Fibroblast of skin of abdomen (primary cell): ENCODE measurements around the gene ZSWIM6.
A peak's percentile ranks its signal among the peaks of the same experiment; 100 is the strongest.

Experiments used
- DNase-seq: peaks from one replicate; pipeline ENCODE4 v3.0.0-alpha.2; 2013

Gene ZSWIM6

DNA sequence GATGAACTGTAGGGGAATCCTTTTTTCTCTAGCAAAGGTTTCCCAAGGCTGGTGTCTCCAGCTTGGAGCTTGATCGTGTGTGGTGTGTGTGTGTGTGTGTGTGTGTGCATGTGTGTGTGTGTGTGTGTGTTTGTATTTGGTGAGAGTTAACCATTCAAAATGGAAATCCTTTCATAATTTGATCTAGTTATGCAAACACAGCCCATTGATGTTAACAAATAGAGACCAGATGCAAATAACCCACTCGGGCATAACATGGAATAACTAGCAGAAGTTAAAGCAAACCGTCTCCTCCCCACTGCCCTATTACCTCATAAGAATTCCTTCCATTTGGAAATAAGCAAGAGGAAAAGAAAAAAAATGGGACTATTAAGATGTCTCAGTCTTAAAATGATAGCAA is 24.9 kb upstream of the ZSWIM6 start:
- DNase-seq = no peak

DNA sequence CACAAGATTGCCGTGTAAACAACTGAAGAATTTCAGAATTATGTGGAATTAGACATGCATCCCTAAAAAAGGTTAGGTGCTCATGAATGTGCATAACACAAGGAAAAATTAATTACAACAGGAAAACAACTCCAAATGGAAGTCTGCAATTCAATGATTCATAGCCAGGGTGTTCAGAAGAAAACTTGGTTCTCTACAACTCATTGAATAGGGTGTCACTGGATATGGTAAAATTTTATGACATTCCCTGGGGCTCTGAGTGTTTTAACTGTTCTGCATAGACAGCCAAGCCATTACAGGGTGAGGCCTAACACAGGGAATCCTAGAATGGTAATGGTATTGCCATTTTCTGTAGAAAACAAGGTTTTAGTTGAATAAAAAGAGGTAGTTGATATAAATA is 24.4 kb upstream of the ZSWIM6 start:
- no peak for DNase-seq

DNA sequence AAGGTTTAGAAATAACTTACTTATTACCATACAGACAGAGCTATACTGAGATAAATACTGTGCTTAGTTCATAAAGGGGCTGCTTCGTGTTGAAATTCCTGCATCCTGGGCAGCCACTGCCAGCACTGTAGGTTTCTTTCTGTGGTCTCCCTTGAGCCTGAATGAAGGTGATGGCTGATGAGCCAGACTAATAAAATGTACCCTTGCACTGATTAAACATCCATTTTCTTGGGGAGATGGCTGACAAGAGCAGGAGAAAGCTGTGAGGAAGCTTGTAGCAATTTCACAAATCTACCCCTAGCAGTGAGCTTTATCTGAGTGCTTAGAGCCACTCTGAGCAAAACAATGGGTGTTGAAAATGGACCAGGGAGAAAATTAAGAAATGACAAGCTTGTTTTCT is 23.3 kb upstream of the ZSWIM6 start:
- peak; percentile 56 for DNase-seq

GRCh38 chr5:61309115-61309514 is 22.9 kb upstream of the ZSWIM6 start:
- no peak for DNase-seq

DNA sequence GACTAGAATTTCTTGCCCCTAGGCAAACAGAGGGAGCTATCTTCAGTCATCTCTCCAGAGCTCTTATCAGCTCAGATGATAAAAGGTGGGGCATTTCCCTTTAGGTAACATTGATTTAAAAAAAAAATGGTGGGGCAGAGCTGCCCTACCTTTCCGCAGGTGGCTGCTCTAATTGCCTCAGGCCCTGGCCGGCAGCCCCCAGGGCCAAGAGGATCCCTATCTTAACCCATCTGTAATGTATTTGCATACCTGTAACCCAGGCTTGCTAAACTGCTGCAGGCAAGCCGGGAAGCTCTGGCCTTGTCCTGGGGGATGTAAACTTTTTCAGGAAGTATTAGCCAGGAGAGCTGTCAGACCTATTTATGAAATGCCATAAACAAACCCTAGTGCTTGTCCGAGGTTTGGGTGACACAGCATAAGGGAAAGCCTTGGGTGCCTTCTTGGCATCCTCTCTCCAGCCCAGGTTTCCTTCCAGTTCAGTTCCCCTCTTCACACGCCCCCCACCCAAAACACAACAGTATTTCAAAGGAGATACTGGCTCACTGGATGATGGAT is 20.9 kb upstream of the ZSWIM6 start:
- DNase-seq = no peak

DNA sequence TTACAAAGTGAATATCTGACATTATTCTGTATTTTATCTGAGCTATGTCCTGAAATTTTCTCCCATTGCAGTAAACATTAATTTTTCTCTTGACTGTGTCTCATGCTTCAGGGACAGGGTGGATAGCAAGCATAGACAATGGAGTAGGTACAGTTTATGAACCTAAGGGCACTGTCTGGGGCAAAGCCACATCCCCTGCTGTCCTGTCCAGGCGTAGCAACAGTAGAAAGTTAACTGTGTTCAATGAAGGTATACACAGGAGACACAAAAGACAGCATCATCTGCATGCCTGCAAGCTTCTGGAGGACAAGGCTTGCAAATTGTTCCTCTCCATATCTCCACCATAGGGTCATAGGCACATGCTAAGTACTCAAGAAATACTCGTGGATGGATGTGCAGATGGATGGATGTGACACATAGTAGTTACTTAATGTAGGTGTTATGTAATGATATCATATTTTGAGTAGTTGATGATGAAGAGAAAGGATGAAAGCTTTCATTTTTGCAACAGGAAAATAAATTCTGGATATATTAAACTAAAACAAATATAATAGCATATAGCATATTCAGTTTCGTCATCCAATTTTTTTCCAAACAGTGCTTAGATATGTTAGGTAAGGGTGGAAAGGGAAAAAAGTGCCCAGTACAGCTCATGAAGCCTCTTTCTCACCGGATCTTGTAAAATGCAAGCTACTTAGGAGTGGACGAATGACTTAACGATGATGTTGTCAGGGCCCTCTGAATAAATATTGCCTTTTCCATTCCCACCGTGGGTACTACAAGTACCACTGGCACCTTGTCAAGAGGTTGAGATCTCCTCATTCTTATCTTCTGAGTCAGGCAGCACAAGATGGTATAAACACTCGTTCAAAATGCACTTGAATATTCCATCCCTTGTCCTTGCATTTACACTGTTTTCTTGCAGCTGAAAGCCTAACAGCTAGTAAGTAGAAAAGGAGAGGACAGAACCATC is 19.9 kb upstream of the ZSWIM6 start:
- DNase-seq = peak; percentile 55

GRCh38 chr5:61313960-61314681 is 17.9 kb upstream of the ZSWIM6 start:
- DNase-seq = peak; percentile 89

- no peak for DNase-seq
These were observed 13.7 kb upstream of the ZSWIM6 start for GRCh38 chr5:61318376-61318775.

GRCh38 chr5:61319388-61320146 is 12.5 kb upstream of the ZSWIM6 start:
- no peak for DNase-seq

- DNase-seq = no peak
These were observed 11.2 kb upstream of the ZSWIM6 start for GRCh38 chr5:61320860-61321259.

GRCh38 chr5:61321669-61322068 is 10.4 kb upstream of the ZSWIM6 start:
- DNase-seq = no peak

DNA sequence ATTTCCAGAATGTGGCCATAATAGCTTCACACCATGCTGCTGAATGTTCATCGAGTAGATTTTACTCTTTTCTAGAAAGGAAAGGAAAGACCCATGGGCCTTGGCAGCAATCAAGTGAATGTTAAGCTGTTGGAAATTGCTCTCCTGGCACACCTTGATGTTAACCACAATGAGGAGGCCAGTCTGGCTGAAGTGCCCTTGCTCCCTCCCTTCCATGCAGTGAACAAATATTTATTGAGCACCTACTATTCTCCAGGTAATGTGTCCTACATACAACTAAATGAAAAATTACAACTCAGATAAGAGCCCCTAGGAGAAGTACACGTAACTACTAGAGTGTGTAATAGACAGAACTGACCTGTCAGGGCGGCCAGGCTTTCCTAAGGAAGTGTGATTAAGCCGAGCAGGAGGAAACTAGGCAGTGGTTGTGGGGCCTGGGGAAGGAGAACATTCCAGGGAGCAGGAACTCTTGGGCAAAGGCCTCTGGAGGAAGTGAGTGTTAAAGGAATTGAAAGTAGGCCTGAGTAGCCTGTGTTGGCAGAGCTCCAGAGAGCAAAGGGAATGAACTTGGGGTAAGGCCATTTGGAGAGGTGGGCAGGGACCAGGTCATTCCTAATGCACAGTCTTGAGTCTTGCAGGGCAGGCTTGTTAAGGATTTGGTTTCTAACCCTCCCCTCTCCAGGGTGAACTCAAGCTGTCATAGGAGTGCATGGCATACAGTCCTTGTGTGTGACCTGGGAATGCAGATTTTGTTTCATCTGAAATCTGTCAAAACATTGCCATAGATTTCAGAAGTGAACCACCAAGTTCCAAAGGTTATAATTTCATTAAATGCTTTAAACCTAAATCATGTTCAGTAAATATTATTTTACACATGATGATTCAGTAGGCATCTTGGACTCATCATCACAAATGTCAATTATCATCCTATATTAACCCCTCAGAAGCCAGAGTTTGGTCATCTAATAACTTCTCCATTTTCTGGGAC is 9.0 kb upstream of the ZSWIM6 start:
- DNase-seq = peak; percentile 54

GRCh38 chr5:61327760-61328753 is 4.0 kb upstream of the ZSWIM6 start:
- peak; percentile 83 for DNase-seq

DNA sequence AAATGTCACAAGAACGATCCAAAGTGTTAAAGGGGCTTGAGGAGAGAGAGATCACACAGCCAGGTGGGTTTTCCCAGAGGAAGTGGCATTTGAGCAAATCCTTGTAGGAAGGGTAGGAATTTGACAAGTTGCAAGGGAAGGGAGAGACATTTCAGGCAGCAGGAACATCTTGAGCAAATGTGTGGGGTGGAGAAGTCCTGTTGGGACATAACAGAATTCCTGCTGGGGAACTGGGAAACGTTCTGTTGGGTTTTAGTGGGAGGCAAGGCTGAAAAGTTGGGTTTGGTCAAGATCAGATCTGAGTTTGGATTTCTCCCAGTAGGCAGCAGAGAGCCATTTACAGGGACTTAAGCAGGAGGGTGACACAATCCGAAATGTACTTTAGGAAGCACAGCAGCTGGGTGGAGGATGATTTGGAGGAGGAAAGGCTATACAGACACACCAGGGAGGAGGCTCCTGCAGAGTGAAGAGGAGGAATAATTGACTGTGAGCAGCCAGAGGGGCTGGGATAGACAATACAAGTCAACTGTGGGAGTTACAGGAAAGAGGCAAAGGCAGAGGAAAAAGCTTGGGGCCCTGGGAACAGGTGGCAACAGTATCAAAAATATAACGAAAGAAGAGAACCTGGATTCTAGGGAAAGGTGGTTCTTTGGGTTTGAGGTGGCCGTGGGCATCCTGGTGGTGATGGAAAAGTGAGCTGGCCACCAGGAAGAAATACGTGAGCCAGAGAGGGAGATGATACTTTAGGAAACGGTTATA is 3.1 kb upstream of the ZSWIM6 start:
- no peak for DNase-seq

- no peak for DNase-seq
These were observed 2.4 kb upstream of the ZSWIM6 start for GRCh38 chr5:61329550-61330128.

GRCh38 chr5:61330341-61330844 is 1.7 kb upstream of the ZSWIM6 start:
- DNase-seq = peak; percentile 54

DNA sequence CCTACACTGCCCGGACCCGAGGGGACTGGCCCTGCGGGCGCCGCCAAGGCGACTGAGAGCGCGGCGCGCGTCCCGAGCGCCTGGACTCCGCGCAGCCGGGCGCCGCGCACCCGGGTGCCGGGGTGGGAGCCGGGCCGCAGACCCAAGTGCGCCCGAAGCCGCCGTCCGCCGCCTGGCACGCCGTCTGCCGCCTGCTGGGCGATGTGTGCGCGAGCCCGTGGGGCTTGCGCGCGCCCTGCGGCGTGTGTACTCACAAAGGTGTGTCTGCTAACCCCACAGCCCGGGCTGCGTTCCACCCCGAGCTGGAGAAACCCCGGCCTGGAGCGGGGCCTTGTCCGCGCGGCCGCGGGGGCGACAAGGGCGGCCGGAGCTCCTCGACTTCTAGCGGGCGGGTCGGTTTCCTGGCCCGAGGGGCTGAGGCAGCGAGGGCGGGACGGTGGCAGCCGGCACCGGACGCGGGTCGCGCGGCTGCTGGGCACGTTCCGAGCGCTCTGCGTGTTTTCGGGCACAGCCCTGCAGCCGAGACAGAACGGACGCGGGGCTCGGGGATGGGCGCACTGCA is 1.1 kb upstream of the ZSWIM6 start:
- peak; percentile 75 for DNase-seq

DNA sequence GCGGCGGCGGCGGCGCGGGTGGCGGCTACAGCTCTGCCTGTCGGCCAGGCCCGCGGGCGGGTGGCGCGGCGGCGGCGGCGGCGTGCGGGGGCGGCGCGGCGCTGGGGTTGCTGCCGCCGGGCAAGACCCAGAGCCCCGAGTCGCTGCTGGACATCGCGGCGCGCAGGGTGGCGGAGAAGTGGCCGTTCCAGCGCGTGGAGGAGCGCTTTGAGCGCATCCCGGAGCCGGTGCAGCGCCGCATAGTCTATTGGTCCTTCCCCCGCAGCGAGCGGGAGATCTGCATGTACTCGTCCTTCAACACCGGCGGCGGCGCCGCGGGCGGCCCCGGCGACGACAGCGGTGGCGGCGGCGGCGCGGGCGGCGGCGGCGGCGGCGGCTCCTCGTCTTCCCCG is 296 bp downstream of the ZSWIM6 start:
- DNase-seq = peak; percentile 37
